MM.1S (cell line): ENCODE results near the gene PRKCG.

Experiments used
- DNase-seq: peaks from one replicate; pipeline ENCODE4 v3.0.0-alpha.2; 2015
- H2AFZ ChIP-seq: fragments of 300-600 bp; sonication (generic); 2 replicates; pipeline ENCODE4 v1.6.0; 2016; ENCODE audit warnings: antibody characterized with exemption, low read length
- H3F3A ChIP-seq: fragments of 300-600 bp; sonication (generic); 2 replicates; pipeline ENCODE4 v1.6.1; 2016; ENCODE audit warnings: mild to moderate bottlenecking, antibody characterized with exemption, low read length, moderate library complexity, mixed read lengths; ENCODE audit not compliant: insufficient read depth
- H3K27ac ChIP-seq: fragments of 300-600 bp; sonication (generic); 2 replicates; pipeline ENCODE4 v1.5.1; 2016; ENCODE audit warnings: mild to moderate bottlenecking, low read length
- H3K27me3 ChIP-seq: fragments of 300-600 bp; sonication (generic); replicated peaks from 2 replicates; pipeline ENCODE4 v1.6.0; 2016; ENCODE audit warnings: low read length; ENCODE audit not compliant: insufficient read depth
- H3K36me3 ChIP-seq: fragments of 300-600 bp; sonication (generic); replicated peaks from 2 replicates; pipeline ENCODE4 v1.6.1; 2016; ENCODE audit warnings: mild to moderate bottlenecking, low read length, mixed read lengths; ENCODE audit not compliant: insufficient read depth
- H3K4me1 ChIP-seq: fragments of 300-600 bp; sonication (generic); 2 replicates; pipeline ENCODE4 v1.6.1; 2016; ENCODE audit warnings: low read length, mixed read lengths
- H3K4me2 ChIP-seq: fragments of 300-600 bp; sonication (generic); 2 replicates; pipeline ENCODE4 v1.6.0; 2016; ENCODE audit warnings: low read depth, low read length
- H3K4me3 ChIP-seq: fragments of 300-600 bp; sonication (generic); 2 replicates; pipeline ENCODE4 v1.5.1; 2016; ENCODE audit warnings: low read length, mixed read lengths
- H3K79me2 ChIP-seq: fragments of 300-600 bp; sonication (generic); 2 replicates; pipeline ENCODE4 v1.6.1; 2016; ENCODE audit warnings: mixed run types, low read length, mixed read lengths
- H3K9ac ChIP-seq: fragments of 300-600 bp; sonication (generic); 2 replicates; pipeline ENCODE4 v1.6.1; 2016; ENCODE audit warnings: low read length, mixed read lengths
- H3K9me2 ChIP-seq: fragments of 300-600 bp; sonication (generic); replicated peaks from 2 replicates; pipeline ENCODE4 v1.6.1; 2016; ENCODE audit warnings: mild to moderate bottlenecking, low read length, mixed read lengths; ENCODE audit not compliant: insufficient read depth
- H3K9me3 ChIP-seq: fragments of 300-600 bp; sonication (generic); replicated peaks from 2 replicates; pipeline ENCODE4 v1.6.1; 2016; ENCODE audit warnings: mild to moderate bottlenecking, low read length, mixed read lengths; ENCODE audit not compliant: insufficient read depth
- H4K20me1 ChIP-seq: fragments of 300-600 bp; sonication (generic); 2 replicates; pipeline ENCODE4 v1.6.1; 2016; ENCODE audit warnings: mild to moderate bottlenecking, low read length, moderate library complexity, mixed read lengths; ENCODE audit not compliant: insufficient read depth
- CTCF ChIP-seq: fragments of 300-600 bp; sonication (generic); IDR thresholded peaks from 2 replicates; pipeline ENCODE4 v1.5.1; 2016; ENCODE audit warnings: antibody characterized with exemption, low read length, mixed read lengths
- EZH2 ChIP-seq: fragments of 300-600 bp; sonication (generic); optimal IDR thresholded peaks from 2 replicates; pipeline ENCODE3; 2017; ENCODE audit warnings: low read depth, mild to moderate bottlenecking, antibody characterized with exemption, low read length, mixed read lengths
- EZH2phosphoT487 ChIP-seq: fragments of 300-600 bp; sonication (generic); IDR thresholded peaks from 2 replicates; pipeline ENCODE4 v1.6.1; 2018; ENCODE audit warnings: antibody characterized with exemption, low read length

PRKCG gene

DNA sequence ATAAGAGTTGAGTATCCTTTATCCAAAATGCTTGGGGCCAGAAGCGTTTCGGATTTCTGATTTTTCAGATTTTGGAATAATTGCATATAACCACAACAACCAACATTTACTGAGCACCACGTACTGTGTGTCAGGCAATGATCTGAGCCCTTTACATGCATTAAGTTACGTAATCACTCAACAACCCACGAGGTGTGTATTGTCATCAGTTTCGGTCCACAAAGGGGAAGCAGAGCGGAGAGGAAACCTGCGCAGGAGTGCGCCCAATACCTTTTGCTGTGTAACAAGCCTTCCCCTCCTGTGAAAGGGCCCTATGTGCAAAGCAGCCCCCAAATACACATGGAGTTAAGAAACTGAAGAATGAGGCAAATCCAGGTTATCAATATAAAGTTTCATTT lies 37.1 kb upstream of the PRKCG start:
- Histone ChIP-seq H3K4me2 (no peak overlapping the region), H2AFZ (no peak overlapping the region), H3K27me3 (peaks cover 12% of the 10 kb centered on the region; the same call in 1 of the 2 replicates), H3F3A (no peaks in the 10 kb centered on the region), H4K20me1 (no peaks in the 10 kb centered on the region), H3K9ac (no peak overlapping the region), H3K36me3 (no peaks in the 10 kb centered on the region), H3K79me2 (no peaks in the 10 kb centered on the region), H3K9me2 (no peaks in the 10 kb centered on the region), H3K4me1 (no peaks in the 10 kb centered on the region), H3K27ac (no peak overlapping the region), H3K9me3 (no peaks in the 10 kb centered on the region), H3K4me3 (no peak overlapping the region)
- TF ChIP-seq CTCF (no peak), EZH2phosphoT487 (no peak), EZH2 (no peak)
- no peak for DNase-seq

GRCh38 chr19:53847555-53847954 lies 34.4 kb upstream of the PRKCG start:
- Histone ChIP-seq H3K27me3 (peaks cover 12% of the 10 kb centered on the region; the same call in 1 of the 2 replicates), H3F3A (no peaks in the 10 kb centered on the region), H2AFZ (no peak overlapping the region), H3K4me1 (no peaks in the 10 kb centered on the region), H3K4me3 (no peak overlapping the region), H3K9me3 (no peaks in the 10 kb centered on the region), H4K20me1 (no peaks in the 10 kb centered on the region), H3K9ac (no peak overlapping the region), H3K4me2 (no peak overlapping the region), H3K9me2 (no peaks in the 10 kb centered on the region), H3K36me3 (no peaks in the 10 kb centered on the region), H3K79me2 (no peaks in the 10 kb centered on the region), H3K27ac (no peak overlapping the region)
- DNase-seq: no peak
- TF ChIP-seq CTCF (no peak), EZH2 (no peak), EZH2phosphoT487 (no peak)

GRCh38 chr19:53849237-53849676 lies 32.7 kb upstream of the PRKCG start:
- no peaks in the 10 kb centered on the region; the same call in 1 of the 2 replicates for H3K27me3 ChIP-seq
- no peaks in the 10 kb centered on the region for H3K36me3 ChIP-seq
- H4K20me1 ChIP-seq: no peaks in the 10 kb centered on the region
- H3K27ac ChIP-seq: no peak overlapping the region
- H3K9ac ChIP-seq: no peak overlapping the region
- no peaks in the 10 kb centered on the region for H3K4me1 ChIP-seq
- no peak for DNase-seq
- H3F3A ChIP-seq: no peaks in the 10 kb centered on the region
- H3K9me3 ChIP-seq: no peaks in the 10 kb centered on the region
- no peak overlapping the region for H2AFZ ChIP-seq
- no peak overlapping the region for H3K4me3 ChIP-seq
- no peaks in the 10 kb centered on the region for H3K9me2 ChIP-seq
- H3K4me2 ChIP-seq: no peak overlapping the region
- no peaks in the 10 kb centered on the region for H3K79me2 ChIP-seq
- TF ChIP-seq EZH2phosphoT487 (no peak), EZH2 (no peak), CTCF (no peak)
